CD4-positive, alpha-beta T cell treated with Interleukin-17A for 1 hour (primary cell): ENCODE measurements around the gene HSF5.
"Not testable (repeated sequence)": the region's sequence is repeated elsewhere in the genome, so short reads cannot be mapped to it uniquely, and the experiment has no call there.

ENCODE experiments used
- DNase-seq: peaks from one replicate; pipeline ENCODE4 v3.0.0-alpha.2; 2020

The HSF5 gene

DNA sequence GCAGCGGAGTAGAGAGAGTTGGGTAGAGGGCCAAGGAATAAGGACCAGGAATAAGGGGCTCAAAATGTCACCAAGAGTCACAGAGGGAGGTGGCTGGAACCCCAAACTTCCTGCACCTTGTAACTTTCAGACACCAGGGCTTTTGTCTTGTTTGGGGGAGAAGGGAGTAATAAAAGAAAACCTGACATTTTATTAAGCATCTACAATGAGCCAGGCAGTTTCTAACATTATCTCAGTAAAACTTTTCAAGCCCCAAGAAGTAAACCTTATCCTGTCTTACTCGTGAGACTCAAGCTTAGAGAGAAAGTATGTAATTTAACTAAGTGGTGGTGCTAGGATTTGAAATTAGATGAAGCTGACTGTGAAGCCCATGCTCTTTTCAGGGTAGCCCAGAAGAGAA is 27.1 kb upstream of the HSF5 start:
- no peak for DNase-seq

DNA sequence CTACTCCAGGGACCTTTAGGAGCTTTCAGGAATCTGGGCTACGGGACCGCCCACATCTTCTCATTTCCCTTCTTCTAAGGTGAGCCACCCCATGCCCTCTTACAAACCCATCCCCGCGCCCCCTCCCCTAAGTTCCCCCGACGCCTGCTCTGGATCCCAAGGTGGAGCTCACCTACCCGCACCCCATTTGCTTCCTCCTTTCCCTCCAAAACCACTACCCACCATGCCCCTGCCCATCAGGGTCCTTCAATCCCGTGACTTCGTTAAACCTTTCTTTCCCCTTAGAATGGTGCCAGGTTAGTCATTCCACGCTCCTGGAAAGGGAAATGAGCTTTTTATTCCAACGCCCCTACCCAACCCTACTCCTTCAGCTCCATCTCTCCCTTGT is 26.6 kb upstream of the HSF5 start:
- DNase-seq: no peak

DNA sequence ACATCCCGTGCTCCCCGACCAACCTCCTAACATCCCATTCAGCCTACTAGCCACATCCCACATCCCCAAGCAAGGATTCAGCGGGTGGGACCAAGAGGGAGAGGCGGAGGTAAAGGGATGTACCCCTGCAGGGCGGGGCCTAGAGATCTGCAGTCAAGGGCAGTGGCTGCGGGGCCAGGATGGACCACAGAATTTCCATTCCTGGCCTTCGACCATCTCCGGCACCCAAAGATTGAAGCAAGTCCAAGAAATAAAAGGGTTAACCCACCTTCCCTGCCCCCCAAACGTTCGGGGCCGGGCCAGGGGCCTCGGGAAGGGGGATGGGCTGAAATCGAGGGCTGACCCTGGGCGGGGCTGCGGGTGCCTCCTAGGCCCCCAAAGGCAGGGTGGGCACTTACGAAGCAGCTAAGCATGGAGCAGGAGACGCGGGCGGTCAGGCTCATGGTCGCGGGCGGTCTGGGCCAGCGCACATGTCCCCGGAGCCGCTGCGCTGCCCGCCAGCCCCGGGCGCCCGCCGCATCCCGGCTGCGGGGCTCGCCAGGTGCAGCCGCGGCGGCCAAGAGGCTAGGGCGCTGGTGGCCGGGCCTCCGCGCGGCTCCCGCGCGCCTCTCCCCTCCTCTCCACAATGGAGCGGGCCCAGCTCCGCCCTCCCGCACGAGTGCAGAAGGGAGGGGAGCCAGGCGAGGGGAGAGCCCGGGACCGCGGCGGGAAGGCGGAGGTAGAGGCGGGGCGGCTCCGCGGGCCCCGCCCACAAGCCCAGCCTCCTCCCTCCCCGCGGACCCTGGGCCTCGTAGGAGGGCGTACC is 26.0 kb upstream of the HSF5 start, which contains the start of gene MTMR4:
MTMR4 (minus strand) TSS at position 674 of the 805 bp plus-strand sequence; CDS start at position 443, 231 bp downstream.
- DNase-seq: peak; percentile 79

DNA sequence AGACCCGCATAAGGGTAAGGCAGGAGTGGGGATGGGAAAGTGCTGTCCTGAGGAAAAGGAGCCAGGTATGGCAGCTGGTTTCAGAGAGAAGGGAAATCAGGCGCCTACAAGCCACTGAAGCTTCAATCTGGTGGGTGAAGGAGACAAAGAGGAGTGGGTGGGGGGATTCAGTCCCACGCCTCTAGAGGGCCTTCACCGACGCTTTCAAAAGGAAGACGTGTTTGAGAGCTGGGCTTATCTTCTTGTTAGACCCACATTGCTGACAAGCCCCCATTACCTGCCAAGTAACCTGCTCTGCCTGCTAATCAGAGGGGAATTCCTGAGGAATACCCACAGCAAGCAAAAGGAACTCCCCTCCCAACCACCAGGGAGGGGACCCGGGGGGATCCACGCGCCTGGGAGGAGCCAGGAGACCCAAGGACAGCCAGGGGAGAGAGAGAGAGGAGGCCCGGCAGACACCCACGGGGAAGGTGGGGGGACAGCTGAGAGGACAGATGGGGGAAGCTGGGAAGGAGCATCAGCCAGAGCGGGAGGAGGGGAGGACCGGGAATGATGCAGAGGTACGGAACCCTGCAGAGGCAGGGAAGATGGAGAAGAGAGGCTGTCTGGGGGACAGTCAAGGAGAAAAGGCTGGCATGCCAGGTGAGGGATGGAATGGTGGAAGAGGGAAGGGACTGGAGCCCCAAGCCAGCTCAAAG is 25.2 kb upstream of the HSF5 start:
- peak; percentile 40 for DNase-seq

DNA sequence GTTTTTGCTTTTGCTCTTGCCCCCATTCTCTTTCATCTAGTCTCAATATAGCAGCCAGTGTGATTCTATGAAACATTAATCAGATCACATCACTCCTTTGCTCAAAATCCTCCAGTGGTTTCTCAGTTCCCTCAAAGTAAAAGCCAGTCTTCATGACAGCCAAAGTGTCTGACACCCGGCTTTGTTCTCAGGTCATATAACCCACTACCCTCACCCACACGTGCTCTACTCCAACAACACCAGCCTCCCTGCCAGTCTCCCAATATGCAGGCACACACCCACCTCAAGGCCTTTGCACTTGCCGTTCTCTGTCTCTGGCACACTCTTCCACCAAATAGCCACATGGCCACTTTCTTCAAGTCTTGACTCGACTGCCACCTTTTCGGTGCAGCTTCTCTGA is 21.9 kb upstream of the HSF5 start:
- no peak for DNase-seq

DNA sequence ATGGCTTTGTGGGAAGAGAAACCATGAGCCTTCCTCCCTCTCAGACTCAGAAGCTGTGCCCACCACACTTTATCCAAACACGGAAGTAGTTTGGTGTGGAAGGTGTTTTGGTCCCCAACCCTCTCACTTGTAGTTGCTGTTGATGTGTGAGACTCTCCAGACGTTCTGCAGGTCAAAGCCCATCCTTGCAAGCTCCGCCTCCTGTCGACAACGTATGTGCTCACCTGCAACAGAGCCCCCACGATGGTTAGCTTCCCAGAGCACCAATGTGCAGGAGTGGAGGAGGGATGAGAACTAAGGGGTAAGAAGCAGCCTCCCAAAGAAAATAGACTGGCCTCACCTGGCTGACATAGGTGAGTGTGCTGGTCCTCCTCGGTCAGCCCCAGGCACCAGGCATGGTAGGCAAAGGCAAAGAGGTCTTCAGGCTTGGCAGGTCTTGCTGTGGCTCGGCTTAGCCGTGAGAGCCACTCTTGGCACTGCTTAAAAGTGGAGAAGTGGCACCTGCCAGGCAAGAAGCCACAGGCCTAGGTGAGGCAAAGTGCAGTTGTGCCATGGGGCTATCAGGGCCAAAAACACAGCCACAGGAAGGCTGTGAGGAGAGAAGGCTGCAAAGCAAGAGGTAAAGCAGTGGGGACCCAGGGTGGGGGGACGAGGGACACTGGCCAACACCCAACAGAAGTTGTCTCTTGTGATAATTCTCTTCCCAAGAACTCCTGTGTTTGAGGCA is 20.3 kb upstream of the HSF5 start:
- no peak for DNase-seq

DNA sequence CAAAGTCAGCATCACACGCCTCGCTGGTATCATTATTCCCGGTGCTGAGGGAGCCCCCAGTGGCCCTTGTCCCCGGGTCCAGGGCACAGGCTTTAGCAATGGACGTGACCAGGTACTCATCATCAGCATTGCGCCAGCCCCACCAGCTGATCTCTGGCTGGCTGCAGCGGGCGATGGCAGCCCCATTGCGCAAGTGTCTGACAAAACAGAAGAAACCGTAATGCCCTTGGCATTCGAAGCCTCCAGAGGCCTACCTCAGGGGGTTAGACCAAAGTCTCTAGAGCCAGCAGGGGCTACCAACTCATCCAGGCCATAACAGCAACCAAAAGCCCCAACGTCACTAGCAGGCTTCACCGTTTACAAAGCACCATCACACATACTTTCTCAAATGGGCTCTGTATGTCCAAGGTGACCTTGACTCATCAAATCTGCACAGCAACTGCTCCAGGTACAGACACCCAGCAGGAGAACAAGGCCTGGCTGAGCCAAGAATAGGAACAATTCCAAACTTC is 19.0 kb upstream of the HSF5 start:
- no peak for DNase-seq

DNA sequence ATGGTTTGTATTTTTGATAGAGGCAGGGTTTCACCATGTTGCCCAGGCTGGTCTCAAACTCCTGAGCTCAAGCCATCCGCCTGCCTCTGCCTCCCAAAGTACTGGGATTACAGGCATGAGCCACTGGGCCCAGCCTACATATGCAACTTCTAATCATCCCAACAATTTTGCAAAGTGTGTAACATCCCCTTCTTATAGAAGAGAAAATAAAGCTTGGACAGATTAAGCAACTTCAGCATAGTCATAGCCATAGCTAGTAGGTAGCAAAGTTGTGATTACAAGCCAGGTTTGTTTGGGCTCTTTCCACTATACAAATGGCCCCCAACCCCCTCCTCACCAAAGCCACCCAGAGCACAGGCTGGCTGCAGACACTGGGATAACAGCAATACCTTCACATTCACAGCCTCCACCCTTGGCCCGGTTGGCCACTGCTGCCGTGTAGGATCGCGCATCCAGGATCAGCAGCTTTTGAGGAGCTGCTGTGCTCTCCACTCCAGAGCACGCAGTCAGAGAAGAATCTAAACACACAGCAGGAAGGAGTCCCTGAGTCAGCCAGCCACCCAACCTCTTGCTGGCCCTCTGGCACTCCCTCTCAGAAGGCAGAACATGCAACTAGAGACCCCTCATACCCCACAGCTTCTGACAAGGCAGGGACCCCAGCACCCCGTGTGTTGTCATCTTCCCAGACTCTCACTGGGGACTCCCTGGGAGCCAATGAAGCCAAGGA is 18.3 kb upstream of the HSF5 start:
- no peak for DNase-seq

DNA sequence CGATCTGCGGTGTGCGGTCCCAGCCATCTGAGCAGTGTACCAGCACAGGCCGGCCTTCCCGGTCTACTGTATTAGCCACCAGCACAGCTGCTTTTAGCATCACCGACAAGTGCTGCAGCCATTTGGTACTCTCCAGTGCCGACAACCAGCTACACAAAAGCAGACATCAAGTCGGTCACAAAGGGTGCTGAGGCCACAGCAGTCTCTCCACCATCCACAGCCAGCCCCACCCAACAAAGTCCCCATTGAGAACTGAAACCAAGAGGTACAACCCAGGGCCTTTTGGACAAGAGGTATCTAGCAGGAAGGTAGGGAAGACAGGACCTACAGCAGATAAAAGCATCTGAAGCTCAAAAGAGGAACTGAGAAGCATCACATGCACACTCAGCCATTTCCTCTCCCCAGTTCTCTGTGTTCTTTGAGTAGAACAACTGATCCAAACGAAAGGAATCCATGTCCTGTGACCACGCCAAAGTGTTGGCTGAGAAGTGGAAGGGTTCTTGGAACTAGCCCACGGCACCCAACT is 16.7 kb upstream of the HSF5 start:
- DNase-seq: no peak

DNA sequence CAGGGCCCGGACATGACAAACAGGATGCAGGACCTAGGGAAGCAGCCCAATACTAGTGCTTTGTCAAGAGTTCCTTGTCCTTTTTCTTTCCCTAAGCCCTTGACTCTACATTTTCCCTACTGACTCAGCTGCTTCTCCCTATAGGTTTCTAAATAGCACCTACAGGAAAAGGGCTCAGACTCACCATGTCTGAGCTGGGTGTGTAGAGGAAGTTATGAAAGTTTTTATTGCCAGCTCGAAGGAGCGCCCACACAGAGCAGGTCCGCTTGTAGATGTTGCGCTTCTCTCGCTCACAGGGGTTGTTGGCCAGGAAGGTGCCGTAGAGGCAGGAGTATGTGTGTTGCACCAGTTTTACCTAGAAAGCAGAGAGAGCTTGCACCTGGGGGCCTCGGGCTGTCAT is 15.7 kb upstream of the HSF5 start:
- no peak for DNase-seq

DNA sequence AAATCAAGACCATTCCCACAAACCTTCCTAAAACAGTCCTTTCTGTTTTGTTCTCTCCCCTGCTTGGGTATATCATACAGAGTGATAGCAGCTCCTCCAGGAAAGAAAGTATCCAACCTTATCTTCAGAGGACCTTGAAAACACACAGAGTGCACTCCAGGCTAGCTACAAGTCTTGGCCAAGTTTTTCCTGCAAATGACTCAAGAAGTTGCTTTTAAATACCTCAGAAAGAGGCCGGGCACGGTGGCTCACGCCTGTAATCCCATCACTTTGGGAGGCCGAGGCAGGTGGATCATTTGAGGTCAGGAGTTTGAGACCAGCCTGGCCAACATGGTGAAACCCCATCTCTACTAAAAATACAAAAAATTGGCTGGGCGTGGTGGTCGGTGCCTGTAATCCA is 14.9 kb upstream of the HSF5 start:
- DNase-seq: not testable (repeated sequence)

DNA sequence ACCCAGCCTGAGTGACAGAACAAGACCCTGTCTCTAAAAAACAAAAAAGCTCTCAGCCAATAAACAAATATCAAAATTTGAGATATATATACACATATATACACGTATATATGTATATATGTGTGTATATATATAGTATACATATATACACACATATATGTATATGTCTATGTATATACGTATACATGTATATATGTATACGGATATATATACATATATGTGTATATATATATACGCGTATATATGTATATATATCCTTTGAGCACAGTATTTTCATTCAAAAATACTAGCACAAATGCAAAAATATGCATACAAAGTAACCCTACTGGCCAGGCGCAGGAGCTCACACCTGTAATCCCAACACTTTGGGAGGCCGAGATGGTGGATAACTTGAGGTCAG is 13.2 kb upstream of the HSF5 start:
- no peak for DNase-seq

DNA sequence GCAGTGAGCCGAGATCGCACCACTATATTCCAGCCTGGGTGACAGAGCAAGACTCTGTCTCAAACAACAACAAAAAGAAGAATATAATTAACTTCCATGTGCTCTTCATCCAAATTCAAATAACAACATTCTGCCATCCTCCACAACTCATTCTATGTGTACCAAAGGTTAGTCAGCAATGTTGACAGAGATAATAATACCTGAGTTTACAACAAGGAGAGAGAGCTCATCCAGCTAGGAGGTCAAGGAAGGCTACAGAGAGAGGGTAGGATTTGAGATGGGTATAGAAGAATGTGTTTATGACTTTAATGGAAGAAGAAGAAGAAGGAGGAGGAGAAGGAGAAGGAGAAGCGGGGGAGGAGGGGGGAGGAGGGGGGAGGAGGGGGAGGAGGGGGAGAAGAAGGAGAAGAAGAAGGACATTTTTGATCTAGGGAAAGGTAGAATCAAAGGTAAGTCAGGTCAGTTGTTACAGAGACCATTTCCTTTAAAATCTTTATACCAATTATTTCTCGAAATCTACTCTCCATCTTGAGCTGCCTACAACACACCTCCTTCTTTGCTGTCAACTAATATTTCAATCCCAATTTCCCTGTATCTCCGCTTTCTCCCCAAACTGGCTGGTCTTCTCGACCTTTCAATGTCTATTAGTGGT is 10.1 kb upstream of the HSF5 start:
- no peak for DNase-seq

DNA sequence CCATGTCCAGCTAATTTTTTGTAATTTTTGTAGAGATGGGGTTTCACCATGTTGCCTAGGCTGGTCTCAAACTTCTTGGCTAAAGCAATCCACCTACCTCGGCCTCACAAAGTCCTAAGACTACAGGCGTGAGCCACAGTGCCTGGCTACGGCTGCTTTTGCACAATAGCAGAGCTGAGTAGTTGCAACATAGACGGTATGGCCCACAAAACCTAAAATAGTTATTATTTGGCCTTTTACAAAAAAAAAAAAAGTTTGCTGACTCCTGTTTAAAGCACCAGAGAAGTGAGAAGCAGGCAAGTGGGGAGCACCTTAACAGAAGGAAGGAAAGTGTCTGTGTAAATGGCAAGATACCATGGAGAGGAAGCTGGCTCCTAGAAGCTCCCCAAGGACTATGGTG is 5.3 kb upstream of the HSF5 start:
- DNase-seq: no peak

DNA sequence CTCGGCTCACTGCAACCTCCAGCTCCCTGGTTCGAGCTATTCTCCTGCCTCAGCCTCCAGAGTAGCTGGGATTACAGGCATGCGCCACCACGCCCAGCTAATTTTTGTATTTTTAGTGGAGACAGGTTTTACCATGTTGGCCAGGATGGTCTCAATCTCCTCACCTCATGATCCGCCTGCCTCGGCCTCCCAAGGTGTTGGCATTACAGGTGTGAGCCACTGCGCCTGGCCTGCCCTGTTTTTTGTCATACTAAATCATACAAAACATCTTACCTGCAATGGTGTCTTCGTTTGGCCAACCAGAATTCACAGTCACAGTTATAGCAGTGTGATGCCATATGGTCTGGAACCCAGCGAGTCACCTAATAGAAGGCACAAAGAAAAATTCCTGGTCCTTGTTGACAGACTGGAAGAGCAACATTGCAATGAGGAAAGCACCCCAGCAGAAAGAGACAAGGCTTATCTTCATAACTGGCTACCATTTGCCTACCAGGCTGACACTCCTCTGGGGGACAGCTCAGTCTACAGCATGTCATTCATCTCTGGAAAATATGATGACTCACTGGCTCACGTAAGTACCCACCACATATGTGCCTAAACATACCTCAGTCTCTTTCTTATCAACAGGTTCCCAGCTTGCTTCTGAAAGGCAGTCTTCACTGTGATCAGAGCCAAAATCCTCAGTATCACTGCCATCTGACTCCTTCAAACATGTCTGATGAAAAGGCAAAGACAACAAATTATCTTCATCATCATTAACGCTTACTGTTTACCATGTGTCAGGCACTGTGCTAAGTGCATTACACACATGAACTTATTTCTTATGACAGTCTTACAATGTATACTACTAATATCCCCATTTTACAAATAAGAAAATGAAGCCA is 4.3 kb upstream of the HSF5 start:
- DNase-seq: no peak

DNA sequence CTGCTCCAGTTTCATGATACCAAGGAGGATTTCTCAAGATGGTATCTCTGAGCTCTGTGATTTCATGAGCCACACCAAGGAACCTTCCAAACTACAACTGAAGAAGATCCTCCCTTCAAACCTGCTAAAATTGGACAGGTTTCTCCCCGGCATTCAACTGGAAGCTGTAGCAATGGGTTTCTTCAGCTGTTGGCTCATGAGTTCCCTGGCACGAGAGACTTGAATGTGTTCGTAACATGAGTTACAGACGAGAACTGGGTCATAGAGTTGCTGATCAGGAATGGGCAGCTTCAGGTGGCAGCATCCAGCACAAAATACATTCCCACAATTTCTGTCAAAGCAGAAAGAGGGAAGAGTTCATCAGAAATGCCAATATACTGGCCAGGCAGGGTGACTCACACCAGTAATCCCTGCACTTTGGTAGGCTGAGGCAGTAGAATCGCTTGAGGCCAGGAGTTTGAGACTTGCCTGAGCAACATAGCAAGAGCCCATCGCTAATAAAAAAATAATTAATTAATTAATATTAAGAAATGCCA is 3.4 kb upstream of the HSF5 start:
- no peak for DNase-seq

DNA sequence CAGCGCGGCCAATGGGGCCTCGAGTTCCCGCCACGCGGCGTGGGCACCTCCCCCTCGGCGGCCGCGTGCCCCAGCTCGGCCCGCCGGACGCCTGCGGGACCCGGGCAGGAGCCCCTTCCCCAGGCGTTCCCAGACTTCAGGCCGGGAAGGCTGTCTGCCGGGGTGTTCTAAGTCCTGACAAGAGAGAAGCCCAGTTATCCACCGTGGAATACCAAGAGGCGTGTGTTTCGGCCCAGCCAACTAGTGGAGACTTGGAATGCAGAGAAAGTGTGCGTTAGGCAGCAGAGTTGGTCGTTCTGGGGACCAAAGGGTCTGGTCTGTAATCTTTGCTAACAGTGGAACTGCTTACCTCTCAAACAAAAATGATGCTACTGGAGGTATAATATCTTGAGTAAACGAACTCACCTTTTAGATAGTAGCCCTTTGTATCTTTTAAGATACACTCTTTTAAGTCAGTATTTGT is 251 bp upstream of the HSF5 start:
- DNase-seq: no peak

DNA sequence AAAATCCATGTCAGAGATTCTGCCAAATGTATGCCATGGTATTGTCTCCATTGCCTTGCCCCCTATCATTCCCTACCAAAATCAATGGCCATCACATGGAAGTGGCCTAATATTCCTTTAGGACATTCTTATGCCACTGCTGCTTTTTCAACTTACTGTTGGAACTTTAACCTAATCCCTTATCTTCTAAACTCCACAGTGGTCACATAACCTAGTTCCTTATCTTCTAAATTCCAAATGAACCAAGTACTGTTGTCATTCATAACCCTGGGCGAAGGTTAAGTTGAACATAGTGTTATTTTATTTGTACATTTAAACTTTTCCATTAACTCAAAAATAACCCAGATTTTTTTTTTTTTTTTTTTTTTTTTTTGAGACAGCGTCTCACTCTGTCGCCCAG is 3.6 kb downstream of the HSF5 start:
- no peak for DNase-seq

DNA sequence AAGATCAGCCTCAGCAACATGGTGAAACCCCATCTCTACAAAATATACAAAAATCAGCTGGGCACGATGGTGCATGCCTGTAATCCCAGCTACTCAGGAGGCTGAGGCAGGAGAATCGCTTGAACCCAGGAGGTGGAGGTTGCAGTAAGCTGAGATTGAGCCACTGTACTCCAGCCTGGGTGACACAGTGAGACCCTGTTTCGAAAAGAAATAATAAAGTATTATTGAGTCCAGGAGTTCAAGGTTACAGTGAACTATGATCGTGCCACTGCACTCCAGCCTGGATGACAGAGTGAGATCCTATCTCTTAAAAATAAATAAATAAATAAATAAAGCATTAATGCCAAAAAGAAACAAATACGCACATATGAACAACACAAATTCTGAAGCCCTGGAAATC is 6.4 kb downstream of the HSF5 start:
- DNase-seq: not testable (repeated sequence)

DNA sequence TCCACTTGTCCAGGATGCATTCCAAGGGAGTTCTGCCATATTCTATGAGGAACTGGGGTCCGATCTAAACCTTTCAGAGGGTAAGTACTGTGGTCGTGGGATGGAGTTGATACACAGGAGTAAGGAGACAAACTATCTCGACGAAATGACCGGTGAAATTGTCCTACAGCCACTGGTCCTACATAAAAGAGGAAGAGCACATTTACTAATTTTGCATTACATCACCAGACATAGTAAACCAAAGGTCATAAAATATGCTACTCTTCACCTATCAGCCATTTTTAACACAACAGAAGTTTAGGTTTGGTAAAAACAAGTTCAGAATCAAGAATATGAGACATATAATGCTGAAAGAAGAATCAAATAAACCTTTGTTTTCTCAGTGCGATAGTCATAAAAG is 8.1 kb downstream of the HSF5 start:
- no peak for DNase-seq

DNA sequence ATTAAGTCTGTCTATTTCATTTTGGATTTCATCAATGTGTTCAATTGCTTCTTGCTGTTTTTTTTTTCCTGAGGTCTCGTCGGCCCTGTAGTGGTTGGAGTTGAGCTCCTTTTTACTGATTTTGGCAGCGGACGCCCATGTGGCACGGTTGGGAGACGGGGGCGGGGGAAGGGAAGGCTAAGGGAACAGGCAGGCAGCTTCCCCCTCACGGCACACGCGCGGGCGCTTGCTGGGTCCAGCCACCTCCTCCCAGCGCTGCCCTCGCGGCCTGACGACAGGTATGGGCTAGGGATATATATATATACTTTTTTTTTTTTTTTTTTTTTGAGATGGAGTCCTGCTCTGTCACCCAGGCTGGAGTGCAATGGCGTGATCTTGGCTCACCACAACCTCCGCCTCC is 11.4 kb downstream of the HSF5 start:
- no peak for DNase-seq
